Fibroblast of upper back skin (primary cell): ENCODE measurements around the gene NKX2-4.
"Not testable (repeated sequence)": the region's sequence is repeated elsewhere in the genome, so short reads cannot be mapped to it uniquely, and the experiment has no call there.

ENCODE experiments used
- DNase-seq: peaks from one replicate; pipeline ENCODE4 v3.0.0-alpha.2; 2013

The NKX2-4 gene

DNA sequence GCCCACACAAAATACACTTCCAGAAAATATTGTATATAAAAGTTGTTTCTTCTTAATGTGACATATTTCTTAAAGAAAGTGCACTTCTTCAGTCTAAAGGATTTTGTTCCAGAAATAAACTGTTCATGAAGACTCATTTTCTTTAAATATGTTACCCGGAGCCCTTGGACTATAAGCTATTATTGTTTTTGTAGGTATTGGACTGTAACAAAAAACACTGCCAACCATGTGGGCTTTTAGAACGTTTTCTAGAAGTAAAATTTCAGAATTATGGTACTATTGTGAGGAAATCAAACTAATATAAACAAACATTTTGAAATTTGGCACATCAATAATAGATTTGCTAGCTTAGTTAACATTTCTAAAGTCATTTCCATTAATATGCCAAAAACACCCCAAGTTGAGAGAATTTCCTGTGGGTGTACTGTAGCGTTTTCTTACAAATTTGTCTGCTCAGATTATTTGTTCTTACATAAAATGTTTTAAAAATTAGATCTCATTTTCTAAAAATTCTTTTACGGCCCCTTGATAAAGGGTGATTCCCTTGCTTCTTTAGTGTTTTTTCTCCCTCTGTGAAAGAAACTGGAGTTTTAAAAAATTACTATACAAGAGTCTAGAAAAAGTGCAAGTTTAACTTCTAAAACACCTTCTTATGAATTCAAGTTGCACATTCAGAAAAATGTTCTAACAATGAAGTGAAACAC lies 3.4 kb downstream of the NKX2-4 start:
- no peak for DNase-seq

DNA sequence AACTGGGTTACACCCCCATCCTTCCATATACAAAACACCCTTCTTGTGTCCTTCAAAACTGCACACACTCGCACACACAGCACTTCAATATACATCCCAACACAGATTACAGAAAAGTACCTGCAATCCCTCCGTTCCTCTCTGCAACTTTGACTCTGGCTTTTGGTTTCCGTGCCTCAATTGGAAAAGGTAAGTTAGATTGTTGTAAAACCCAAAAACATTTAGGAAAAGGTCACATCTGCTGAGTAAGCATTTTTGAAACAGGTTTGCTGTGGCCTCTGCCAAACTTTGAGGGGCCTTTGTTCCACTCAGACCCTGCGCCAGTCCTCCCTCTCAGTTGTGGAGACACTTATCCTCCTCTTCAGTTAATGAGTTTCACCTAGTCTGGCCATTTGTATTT lies 4.2 kb downstream of the NKX2-4 start:
- DNase-seq = no peak

DNA sequence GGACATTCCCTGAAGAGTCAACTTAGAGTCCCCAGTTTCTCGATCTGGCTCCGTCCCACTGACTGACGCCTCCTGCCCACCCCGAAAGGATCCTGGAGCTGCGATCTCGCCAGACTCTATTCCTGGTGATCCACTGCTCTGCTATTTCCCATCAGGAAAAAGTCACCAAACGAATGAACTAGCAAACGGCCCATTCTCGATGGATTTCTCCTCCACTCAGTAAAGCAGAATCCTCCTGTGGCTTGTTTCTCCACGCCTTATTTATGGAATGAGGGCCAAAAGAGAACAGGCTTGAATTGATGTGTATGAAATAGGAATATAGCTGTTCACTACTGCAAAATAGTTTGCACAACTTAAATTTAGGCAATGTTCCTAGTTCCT lies 5.4 kb downstream of the NKX2-4 start:
- no peak for DNase-seq

DNA sequence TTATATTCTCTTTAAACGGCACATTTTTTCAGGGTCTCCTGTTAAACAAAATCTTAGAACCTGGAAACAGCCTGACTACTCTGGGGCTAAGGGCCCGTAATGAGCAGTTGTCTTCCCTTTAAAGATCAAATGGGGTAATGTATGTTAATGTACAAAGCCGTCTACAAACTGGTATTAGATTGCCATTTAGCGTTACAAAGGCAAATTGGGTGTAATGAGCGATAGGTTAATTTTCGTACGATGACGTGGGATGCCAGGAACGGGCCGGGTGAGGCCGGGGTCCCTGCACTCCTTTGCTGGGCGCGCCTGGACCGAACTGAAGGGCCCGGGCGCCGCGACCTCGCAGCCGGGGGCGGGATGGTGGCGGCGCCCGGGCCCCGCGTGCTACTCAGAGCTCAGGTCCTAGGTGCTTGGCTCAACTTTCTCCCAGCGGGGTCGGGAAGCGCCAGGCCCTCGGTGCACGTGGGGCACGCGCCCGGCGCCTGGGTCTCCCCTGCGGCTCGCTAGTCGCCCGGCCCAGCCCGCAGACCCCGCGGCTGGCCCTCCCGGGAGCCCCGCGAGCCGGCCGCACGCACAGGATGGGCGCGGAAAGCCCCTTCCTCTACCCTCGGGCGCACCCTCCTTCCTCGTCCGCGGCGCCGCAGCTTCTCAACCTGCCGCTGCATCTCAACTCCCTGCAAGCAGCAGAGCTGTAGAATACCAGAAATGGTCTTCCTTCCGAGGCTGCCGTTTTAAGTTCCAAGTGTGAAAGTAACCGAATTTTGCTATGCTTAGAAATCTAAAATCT lies 5.9 kb downstream of the NKX2-4 start:
- no peak for DNase-seq

DNA sequence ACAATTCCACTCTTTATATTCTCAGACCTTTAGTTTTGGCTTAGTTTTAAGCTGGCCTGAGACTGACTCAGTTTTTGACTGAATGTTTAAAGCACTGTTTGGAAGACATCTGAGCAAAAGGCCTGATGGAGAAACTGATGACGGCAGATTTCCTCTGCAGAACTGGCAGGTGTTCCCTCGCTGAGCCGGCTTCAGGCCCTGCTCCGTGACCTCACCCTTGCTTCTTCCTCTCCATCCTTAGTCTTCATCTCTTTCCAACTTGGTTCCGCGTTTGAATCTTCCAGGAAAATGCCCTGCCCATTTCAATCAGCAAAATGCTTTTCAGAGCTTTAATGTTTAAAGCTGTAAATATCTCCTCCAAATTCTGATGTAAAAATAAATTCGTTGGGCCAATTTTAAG lies 6.6 kb downstream of the NKX2-4 start:
- DNase-seq = no peak

DNA sequence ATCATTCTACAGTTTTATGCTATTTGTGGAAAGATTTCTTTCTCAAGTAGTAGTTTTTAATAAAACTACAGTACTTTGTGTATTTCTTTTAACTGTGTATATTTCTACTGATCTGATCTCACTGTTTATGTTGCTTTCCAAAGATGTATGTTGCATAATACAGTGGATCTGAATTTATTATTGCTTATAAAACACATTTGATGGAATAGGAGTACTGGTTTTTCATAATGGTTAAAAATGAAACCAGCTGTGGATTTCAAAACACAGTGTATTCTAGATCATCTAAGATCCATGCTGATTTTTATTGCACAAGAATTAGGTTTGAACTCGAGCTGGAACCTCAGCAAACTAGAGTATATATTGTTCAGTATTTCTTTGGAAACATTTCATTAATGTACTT lies 8.0 kb downstream of the NKX2-4 start:
- DNase-seq = no peak

DNA sequence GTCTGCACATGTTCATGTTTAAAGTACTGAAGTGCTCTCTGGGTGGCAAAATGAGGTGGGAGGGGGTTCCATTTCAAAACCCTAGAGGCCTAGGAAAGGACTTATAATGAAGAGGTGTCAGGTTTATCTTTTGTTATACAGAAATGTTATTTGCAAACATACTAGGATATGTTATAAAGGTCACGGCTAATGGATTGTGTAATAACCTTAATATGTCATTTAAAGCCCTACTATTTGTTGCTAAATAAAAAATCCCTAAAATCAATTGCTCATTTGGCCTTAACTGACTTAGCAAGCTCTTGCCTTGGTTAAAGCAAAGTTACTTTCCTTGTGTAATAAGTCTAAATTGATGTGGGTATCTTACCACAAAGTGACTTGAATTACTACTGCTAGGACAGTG lies 8.8 kb downstream of the NKX2-4 start:
- DNase-seq = no peak

DNA sequence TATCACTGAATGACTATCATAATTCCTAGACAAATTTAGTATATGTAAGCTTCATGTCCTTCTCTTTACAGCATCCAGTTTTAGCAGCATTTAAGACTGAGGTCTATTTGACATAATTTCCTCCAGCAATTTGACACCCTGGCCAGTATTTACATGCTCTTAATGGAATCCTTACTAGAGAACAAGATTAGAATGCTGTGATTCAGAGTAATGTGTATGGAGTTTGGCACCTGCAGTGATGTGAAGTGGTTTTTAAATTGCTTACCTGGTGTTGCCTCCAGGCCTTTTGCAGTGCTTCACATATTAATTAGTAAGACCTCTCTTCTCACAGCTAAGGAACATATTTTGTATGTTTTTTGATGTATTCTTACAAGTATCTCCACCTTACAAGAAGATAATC lies 9.8 kb downstream of the NKX2-4 start:
- no peak for DNase-seq

DNA sequence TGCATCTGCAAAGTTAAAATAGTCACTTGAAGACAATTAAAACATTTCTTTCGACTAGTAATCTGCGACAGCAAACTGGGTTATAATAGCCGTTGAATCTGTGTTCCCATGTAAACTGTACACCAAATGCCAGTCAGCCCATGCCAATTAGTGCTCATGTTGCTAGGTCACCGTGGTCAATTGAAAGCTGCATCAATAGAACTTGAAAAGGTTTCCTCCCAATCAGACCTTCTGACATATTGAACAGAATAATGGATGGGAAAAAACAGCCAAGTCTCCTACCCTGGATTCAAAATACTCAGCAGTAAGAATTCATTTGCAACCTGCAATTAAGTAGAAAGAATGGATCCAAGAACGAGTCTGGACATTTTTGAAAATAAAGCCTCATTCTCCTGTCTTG lies 11.2 kb downstream of the NKX2-4 start:
- DNase-seq = no peak

DNA sequence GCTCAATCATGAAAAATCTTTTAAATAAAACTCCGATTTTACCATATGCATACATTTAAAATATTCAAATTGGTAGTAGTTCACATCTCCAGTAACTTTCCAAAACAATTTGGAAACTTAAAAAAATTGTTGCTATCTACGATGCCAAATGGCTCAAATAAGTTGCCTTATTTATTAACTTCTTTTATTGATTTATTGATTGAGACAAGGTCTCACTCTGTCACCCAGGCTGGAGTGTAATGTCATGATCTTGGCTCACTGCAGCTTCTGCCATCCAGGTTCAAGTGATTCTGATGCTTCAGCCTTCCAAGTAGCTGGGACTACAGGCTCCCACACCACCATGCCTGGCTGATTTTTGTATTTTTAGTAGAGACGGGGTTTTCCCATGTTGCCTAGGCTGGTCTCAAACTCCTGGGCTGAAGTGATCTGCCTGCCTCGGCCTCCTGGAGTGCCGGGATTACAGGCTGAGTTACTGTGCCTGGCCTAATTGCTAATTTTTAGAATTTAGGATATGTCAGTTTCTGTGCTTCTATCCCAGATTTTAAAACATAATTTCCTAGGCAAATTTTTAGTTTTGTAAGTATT lies 12.9 kb downstream of the NKX2-4 start:
- no peak for DNase-seq

DNA sequence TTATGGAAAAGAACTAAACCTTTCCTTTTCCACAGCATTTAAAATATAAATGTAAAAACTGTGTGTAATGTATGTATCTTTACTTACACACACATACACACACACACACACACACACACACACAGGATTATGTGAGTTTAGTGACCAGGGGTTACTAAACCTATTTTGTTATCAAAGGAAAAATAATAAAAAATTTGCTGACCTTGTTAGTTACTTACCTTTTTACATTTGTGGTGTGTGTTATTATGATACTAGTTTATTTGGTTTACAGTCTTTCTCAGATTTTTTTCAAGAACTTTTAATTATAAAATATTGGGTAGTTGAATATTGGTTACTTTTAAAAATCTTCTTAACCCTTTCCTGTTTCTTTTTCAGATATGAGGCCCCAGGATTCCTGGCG lies 15.7 kb downstream of the NKX2-4 start:
- no peak for DNase-seq

DNA sequence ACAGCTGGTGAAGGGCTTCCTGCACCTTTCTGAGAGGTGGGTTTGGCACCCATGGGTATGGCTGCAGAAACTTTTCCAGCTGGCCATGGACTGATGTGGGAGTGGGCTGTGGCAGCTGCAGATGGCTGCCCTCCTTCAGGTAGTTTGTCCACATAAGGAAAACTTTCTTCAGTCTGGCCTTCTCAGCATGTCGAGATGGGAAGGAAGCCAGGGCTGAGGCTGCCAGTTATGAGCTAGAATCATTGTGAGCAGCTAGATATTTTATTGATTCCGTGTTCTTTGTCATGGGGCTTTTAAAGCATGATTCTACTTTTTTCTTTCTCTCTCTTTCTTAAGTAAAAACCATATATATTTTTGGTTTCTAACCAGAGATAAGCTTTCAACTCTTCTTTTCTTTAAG lies 16.6 kb downstream of the NKX2-4 start:
- peak; percentile 41 for DNase-seq

DNA sequence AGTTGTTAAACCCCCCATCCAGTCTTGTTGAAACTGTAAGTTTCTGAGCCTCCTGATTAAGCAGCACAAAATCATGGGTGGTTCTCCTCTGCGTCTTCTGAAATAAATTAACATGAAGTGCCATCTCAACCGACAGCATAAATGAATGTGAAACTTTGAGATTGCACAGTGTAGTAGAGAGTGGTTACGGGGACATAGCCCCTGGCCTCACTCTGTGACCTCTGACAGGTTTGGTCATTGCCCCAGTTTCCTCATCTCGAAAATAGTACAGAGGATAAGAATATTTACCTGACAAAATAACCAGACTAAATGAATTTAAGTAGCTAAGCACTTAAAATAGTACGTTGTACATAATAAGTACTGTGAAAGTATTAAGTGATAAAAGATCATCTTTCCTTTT lies 19.1 kb downstream of the NKX2-4 start:
- no peak for DNase-seq

DNA sequence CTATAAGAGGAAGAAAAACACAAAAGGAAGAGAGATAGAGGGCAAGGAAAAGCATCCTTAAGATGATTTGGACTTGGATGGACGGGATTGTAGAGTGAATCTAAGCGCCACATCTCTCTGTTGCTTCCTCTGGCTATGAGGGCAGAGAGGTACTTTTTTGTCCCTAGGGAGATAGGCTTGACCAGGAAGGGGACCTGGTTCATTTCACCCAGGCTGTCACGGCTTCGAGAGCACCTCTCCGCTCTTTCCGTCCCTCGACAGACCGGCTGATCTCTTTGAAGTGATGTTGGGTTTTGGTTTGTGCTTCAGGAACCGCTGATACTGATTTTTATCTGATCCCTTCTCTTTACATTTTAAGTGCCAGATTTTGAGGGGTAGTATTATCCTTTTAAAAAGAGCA lies 19.6 kb downstream of the NKX2-4 start:
- DNase-seq = no peak

DNA sequence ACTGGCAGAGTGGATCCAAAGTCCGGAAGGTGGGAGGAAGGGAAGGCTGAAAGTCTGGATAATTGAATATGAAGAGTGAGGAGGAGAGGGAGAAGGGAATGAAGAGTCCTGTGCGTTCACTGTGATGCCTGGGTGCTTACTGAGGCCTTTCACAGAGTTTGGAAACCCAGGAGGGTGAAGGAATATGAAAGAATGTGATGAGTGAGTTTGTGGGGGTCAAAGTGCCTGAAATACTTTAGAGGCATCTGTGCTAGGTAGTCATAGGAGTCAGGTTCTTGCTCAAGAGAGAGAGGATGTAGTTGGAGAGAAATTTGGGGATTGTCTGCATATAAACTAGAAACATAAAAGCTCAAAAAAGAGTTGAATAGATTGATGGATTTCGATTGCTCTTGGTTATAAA lies 20.7 kb downstream of the NKX2-4 start:
- no peak for DNase-seq

DNA sequence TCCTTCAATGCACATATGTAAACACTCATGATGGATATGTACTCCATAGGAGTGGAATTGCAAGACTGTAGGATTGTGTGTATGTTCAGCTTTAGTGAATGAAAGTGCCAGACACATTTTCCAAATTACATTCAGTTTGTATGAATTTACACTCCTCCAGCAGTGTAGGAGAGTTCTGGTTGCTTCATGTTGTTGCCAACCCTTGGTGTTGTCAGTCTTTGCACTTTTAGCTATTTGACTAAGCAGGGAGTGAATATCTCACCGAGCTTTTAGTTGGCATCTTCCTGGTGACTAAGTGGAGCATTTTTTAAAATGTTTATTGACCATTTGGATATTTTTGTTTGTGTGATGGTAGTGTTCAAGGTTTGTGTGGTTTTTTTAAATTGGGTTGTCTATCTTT lies 23.9 kb downstream of the NKX2-4 start:
- DNase-seq = no peak

DNA sequence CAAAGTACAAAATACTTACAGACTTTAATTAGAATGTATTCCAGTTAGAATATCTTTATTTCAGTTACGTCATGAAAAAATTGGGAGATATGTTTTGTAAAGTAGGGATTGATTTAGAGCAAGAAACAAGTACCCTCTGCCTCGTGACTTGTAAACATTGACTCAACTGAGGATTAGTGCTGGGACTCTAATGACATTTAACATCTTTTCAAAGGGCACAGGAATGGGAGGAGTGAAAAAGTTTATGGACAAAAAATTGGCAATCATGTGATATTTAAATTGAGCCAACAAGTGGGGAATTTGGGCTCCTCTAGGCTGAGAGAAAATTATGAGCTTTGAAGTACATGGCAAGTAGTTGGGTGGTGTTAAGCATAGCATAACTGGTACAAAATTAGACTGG lies 25.3 kb downstream of the NKX2-4 start:
- no peak for DNase-seq

DNA sequence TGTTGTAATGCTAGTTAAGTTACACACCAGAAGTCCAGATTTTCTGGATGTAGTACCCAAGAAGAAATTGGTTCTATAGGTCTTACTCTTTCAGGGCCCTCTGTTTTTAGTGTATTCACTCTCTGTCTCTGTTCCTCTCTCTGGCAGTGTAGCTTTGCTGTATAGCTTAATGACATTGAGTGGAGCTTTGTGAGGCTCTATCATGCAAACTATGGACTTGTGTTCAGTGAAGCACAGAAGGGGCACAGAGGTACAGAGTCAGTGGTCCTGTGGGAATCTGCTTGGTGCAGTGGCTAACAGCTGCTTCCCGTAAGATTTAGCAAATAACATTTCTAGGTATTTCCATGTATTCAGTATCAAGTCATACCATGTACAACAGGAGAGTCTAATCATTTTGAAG lies 26.1 kb downstream of the NKX2-4 start:
- DNase-seq = no peak

DNA sequence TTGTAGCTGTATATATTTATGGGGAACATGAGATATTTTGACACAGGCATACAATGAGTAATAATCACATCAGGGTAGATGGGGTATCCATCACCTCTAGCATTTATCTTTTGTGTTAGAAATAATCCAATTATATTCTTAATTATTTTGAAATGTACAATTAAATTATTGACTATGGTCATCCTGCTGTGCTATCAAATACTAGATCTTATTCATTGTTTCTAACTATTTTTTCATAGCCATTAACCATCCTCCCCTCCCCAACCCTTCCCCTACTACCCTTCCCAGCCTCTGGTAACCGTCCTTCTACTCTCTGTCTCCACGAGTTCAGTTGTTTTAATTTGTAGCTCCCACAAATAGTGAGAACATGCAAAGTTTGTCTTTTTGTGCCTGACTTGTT lies 28.5 kb downstream of the NKX2-4 start:
- DNase-seq = no peak

DNA sequence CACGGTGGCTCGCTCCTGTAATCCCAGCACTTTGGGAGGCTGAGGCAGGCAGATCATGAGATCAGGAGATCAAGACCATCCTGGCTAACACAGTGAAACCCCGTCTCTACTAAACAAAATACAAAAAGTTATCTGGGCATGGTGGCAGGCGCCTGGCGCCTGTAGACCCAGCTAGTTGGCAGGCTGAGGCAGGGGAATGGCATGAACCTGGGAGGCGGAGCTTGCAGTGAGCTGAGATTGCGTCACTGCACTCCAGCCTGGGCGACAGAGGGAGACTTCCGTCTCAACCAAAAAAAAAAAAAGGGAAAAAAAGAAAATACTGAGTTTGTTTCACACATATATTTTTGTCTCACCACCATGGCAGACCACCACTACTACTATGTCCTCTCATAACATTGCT lies 31.1 kb downstream of the NKX2-4 start:
- DNase-seq = not testable (repeated sequence)

DNA sequence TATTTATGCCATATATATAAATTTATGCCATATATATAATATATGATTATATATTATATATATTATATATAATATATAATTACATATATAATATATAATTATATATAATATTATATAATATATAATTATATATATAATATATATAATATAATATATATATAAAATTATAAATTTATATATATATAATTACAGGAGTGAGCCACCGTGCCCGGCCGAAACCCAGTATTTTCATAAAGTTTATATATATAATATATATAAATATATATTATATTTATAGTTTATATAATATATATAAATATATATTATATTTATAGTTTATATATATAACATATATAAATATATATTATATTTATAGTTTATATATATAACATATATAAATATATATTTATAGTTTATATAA lies 31.6 kb downstream of the NKX2-4 start:
- DNase-seq = no peak

DNA sequence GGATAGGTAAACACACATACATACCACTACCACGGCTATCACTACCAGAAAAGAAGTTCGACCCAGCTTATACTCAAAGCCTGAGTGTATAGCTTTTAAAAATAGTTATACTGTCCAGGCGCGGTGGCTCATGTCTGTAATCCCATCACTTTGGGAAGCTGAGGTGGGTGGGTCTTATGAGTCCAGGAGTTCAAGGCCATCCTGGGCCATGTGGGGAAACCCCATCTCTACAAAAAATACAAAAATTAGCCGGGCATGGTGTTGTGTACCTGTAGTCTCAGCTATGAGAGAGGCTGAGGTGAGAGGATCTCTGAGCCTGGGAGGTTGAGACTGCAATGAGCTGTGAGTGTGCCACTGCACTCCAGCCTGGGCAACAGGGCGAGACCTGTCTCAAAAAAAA lies 32.9 kb downstream of the NKX2-4 start:
- DNase-seq = no peak

DNA sequence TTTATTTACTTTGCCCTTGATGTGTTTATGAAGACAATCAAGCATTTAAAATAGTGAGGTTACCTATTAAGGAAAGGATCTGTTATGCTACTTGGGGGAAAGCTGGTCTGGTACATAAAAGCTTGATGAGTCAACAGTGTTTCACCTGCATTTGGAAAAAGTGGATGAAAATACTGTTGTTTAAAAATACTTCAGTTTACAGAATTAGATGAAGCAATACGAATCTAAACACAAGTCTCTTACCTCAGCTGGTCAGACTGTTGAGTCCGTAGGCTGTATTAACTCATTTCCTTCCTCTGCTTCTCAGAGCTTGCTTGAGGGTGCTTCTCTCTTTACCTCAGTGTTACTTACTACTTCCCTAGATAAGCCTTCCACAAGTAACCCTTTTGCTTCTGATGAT lies 36.1 kb downstream of the NKX2-4 start:
- DNase-seq = no peak

DNA sequence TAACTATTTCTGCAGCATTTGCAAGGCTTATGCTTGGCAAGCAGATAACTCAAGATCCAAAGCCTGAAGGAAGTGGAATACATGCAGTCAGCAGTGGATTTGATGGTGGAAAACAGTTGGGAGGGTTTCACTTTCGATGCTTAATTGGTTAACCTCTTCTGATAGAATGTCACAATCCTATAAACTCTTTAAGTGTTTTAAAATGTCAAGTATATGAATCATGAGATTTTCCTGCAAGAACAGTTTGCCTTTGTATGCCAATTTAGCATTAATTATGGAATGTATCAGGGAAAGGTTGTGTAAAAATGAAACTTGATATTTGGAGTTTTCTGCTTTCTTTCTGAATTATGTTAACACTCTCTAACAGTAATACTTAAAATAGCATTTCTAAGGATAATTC lies 36.6 kb downstream of the NKX2-4 start:
- no peak for DNase-seq

DNA sequence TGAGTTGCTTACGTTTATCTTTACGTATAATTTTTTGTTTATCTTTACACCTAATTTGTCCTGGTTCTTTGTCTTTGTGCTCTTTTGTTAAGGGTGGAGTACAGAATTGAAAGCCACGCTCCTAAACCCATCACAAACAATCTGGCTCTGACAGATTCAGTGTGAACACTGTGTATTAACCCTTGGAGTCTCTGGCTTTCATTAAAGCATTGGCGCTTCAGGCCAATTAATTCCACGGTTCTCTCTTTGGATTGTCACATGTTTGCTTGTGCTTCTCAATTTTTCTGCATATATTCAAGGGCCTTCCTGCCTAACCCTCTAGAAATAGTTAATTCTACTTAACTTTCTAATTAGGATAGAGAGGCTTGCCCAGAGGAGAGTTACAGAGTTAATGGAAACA lies 38.6 kb downstream of the NKX2-4 start:
- DNase-seq = no peak
